Hepatocyte (in vitro differentiated cells): ENCODE results near the gene ERFL. TPM values are rescaled to one million over a fixed set of nuclear protein-coding genes. Genes with fewer than 3 reads are reported as not detected.
A peak's percentile ranks its signal among the peaks of the same experiment; 100 is the strongest.

Experiments
- DNase-seq: peaks from one replicate; pipeline ENCODE4 v3.0.0-alpha.2; 2016; ENCODE audit warnings: low spot score
- H2AFZ ChIP-seq: fragments of 200-600 bp; sonication (generic); 2 replicates; pipeline ENCODE4 v1.6.0; 2016; ENCODE audit warnings: antibody characterized with exemption, mild to moderate bottlenecking
- H3K27ac ChIP-seq: fragments of 200-600 bp; sonication (generic); 2 replicates; pipeline ENCODE4 v1.5.1; 2016; ENCODE audit warnings: mild to moderate bottlenecking
- H3K27me3 ChIP-seq: fragments of 200-600 bp; sonication (generic); 2 replicates; pipeline ENCODE4 v1.6.1; 2016
- H3K36me3 ChIP-seq: fragments of 200-600 bp; sonication (generic); replicated peaks from 2 replicates; pipeline ENCODE4 v1.5.1; 2016; ENCODE audit warnings: low read depth; ENCODE audit not compliant: insufficient read depth
- H3K4me1 ChIP-seq: fragments of 200-600 bp; sonication (generic); 2 replicates; pipeline ENCODE4 v1.5.1; 2016; ENCODE audit warnings: mild to moderate bottlenecking, moderate library complexity; ENCODE audit not compliant: insufficient read depth
- H3K4me2 ChIP-seq: fragments of 200-600 bp; sonication (generic); 2 replicates; pipeline ENCODE4 v1.6.0; 2016
- H3K4me3 ChIP-seq: fragments of 200-600 bp; sonication (generic); 2 replicates; pipeline ENCODE4 v1.5.1; 2016; ENCODE audit warnings: mild to moderate bottlenecking
- H3K79me2 ChIP-seq: fragments of 200-600 bp; sonication (generic); 2 replicates; pipeline ENCODE4 v1.6.0; 2017; ENCODE audit warnings: mild to moderate bottlenecking
- H3K9me2 ChIP-seq: fragments of 200-600 bp; sonication (generic); replicated peaks from 2 replicates; pipeline ENCODE4 v1.6.0; 2017; ENCODE audit warnings: mild to moderate bottlenecking; ENCODE audit not compliant: insufficient read depth
- H3K9me3 ChIP-seq: fragments of 200-600 bp; sonication (generic); 2 replicates; pipeline ENCODE4 v1.5.1; 2016; ENCODE audit warnings: low read depth, mild to moderate bottlenecking
- H4K20me1 ChIP-seq: fragments of 200-600 bp; sonication (generic); 2 replicates; pipeline ENCODE4 v1.6.0; 2016; ENCODE audit warnings: mild to moderate bottlenecking; ENCODE audit not compliant: insufficient read depth, poor library complexity, severe bottlenecking
- EZH2 ChIP-seq: fragments of 200-600 bp; sonication (generic); IDR thresholded peaks from 2 replicates; pipeline ENCODE4 v1.6.1; 2016; ENCODE audit warnings: antibody characterized with exemption, mild to moderate bottlenecking, borderline replicate concordance
- EZH2phosphoT487 ChIP-seq: fragments of 200-600 bp; sonication (generic); IDR thresholded peaks from one replicate; pipeline ENCODE4 v1.6.1; 2018; ENCODE audit warnings: antibody characterized with exemption, mild to moderate bottlenecking, low read depth, moderate library complexity; ENCODE audit not compliant: unreplicated experiment, severe bottlenecking
- WGBS: methylation state at CpG from one replicate; pipeline ENCODE4 v1.1.6; 2016; ENCODE audit warnings: low lambda C conversion rate; ENCODE audit errors: missing lambda C conversion rate; 5-methylcytosine and 5-hydroxymethylcytosine counted together
- polyA plus RNA-seq: library from polyadenylated mRNA; unstranded; fragments of >200 nt; fragmentation: Nextera tagmentation; extraction: Ambion mirVana; gene quantifications from 2 replicates; pipeline ENCODE4 v1.2.1, GENCODE V29; 2016
- total RNA-seq: library from RNA; depleted of rRNA; stranded (reverse); fragments of >200 nt; gene quantifications from 2 replicates; pipeline ENCODE4 v1.2.3, GENCODE V29; 2014
- TF ChIP-seq, protein P1 (sequence below): fragments of 200-600 bp; sonication (generic); IDR thresholded peaks from 2 replicates; pipeline ENCODE4 v1.5.1; 2016; ENCODE audit warnings: antibody characterized with exemption, mild to moderate bottlenecking; ENCODE audit not compliant: poor library complexity

The ERFL gene
- total and polyA plus RNA-seq, 2 experiments from 2014 or later: 0.53 TPM; not detected in 1

DNA sequence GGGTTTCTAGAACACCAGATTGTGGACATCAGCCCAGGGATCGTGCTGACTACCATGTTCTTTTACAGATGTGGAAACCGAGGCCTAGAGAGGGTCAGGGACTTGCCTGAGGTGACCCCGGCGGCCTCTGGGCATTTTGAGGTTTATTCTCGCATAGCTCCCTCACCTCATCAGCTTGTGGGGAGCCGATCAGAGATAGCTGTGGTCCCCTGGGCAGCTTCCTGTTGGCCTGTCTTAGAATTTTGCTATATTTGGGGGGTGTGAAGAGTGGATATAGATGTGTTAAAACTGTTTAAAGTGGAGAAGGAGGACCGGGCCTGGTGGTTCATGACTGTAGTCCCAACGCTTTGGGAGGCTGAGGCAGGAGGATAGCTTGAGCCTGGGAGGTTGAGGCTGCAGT lies 38.4 kb downstream of the ERFL start:
- Histone ChIP-seq H4K20me1 (no peaks in the 10 kb centered on the region), H3K36me3 (no peaks in the 10 kb centered on the region), H3K9me2 (no peaks in the 10 kb centered on the region), H3K27me3 (no peaks in the 10 kb centered on the region), H3K4me3 (no peak overlapping the region), H3K27ac (no peak overlapping the region), H2AFZ (no peak overlapping the region), H3K4me1 (peaks cover 10% of the 10 kb centered on the region), H3K4me2 (no peak overlapping the region), H3K9me3 (no peaks in the 10 kb centered on the region), H3K79me2 (peaks cover 21% of the 10 kb centered on the region)
- no peak for TF ChIP-seq EZH2
- no peak for TF ChIP-seq EZH2phosphoT487
- TF ChIP-seq, protein P1, sequence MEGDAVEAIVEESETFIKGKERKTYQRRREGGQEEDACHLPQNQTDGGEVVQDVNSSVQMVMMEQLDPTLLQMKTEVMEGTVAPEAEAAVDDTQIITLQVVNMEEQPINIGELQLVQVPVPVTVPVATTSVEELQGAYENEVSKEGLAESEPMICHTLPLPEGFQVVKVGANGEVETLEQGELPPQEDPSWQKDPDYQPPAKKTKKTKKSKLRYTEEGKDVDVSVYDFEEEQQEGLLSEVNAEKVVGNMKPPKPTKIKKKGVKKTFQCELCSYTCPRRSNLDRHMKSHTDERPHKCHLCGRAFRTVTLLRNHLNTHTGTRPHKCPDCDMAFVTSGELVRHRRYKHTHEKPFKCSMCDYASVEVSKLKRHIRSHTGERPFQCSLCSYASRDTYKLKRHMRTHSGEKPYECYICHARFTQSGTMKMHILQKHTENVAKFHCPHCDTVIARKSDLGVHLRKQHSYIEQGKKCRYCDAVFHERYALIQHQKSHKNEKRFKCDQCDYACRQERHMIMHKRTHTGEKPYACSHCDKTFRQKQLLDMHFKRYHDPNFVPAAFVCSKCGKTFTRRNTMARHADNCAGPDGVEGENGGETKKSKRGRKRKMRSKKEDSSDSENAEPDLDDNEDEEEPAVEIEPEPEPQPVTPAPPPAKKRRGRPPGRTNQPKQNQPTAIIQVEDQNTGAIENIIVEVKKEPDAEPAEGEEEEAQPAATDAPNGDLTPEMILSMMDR: no peak
- WGBS: 96% methylated on average over 8 of the region's 8 CpGs
- no peak for DNase-seq

DNA sequence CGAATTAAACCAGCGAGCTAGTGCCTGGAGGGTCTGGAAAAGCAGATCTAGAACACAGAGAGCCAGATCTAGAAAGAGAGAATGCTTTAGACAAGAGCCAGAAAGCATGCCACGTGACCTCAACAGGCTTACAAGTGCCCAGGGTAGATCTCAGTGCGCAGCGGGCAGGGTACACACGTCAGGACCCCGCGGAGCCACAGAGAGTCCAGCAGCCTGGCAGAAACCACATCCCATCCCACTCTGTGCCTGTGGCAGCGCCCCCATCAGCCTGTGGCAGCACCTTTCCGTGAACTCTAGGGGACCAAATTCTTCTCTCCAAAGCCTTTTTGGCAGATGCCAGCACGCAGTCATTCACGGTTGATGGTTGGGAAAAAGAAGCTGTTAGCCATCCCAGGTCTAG lies 39.3 kb downstream of the ERFL start:
- H3K4me2 ChIP-seq: no peak overlapping the region
- no peak overlapping the region for H3K27ac ChIP-seq
- DNase-seq: no peak
- TF ChIP-seq, protein P1: no peak
- TF ChIP-seq EZH2phosphoT487 (no peak), EZH2 (no peak)
- no peak overlapping the region for H3K4me3 ChIP-seq
- peaks cover 27% of the 10 kb centered on the region for H3K79me2 ChIP-seq
- H2AFZ ChIP-seq: no peak overlapping the region
- peaks cover 13% of the 10 kb centered on the region for H3K4me1 ChIP-seq
- WGBS: 97% methylated on average over 12 of the region's 12 CpGs
- no peaks in the 10 kb centered on the region for H3K9me3 ChIP-seq
- H4K20me1 ChIP-seq: no peaks in the 10 kb centered on the region
- H3K36me3 ChIP-seq: no peaks in the 10 kb centered on the region
- H3K27me3 ChIP-seq: no peaks in the 10 kb centered on the region
- H3K9me2 ChIP-seq: no peaks in the 10 kb centered on the region

GRCh38 chr19:41887711-41888382 lies 40.4 kb downstream of the ERFL start:
- DNase-seq: peak; percentile 87
- Histone ChIP-seq H2AFZ (no peak overlapping the region), H3K9me2 (no peaks in the 10 kb centered on the region), H3K4me3 (no peak overlapping the region), H3K27ac (peak overlapping the region; percentile 85), H3K9me3 (no peaks in the 10 kb centered on the region), H4K20me1 (no peaks in the 10 kb centered on the region), H3K36me3 (no peaks in the 10 kb centered on the region), H3K79me2 (peaks cover 27% of the 10 kb centered on the region), H3K4me2 (peak overlapping the region; percentile 51), H3K4me1 (peaks cover 13% of the 10 kb centered on the region), H3K27me3 (no peaks in the 10 kb centered on the region)
- WGBS: 42% methylated on average over 16 of the region's 17 CpGs
- TF ChIP-seq EZH2phosphoT487 (no peak), EZH2 (no peak)
- TF ChIP-seq, protein P1: peak; percentile 37
